Right atrium auricular region (tissue), 2 donors: ENCODE results near the gene MCF2L. TPM values are rescaled to one million over a fixed set of nuclear protein-coding genes. Genes with fewer than 3 reads are reported as not detected.
A peak's percentile ranks its signal among the peaks of the same experiment; 100 is the strongest.

Source experiments
- DNase-seq: peaks from one replicate; pipeline ENCODE4 v3.0.0-alpha.2; 2019; ENCODE audit warnings: low spot score
- H3K27ac ChIP-seq, 2 donors: fragments of 200-600 bp; sonication (generic); 1 replicate in 1 of 2; 2 replicates in 1 of 2; pipeline ENCODE4 v1.5.1; 2016 to 2019
- H3K27me3 ChIP-seq, 2 donors: fragments of 200-600 bp; sonication (generic); one replicate each; pipeline versions ENCODE4 v1.5.1 to v1.6.0; 2017 to 2019
- H3K36me3 ChIP-seq: fragments of 200-600 bp; sonication (generic); one replicate; pipeline ENCODE4 v1.5.1; 2016
- H3K4me1 ChIP-seq, 2 donors: fragments of 200-600 bp; sonication (generic); one replicate each; pipeline versions ENCODE4 v1.5.1 to v1.6.0; 2017 to 2019
- H3K4me3 ChIP-seq, 2 donors: fragments of 200-600 bp; sonication (generic); 1 replicate in 1 of 2; 2 replicates in 1 of 2; pipeline ENCODE4 v1.5.1; 2017 to 2019; ENCODE audit warnings: mild to moderate bottlenecking in 1 of 2, moderate library complexity in 1 of 2
- H3K9me3 ChIP-seq, 2 donors: fragments of 200-600 bp; sonication (generic); one replicate each; pipeline ENCODE4 v1.5.1; 2019
- total RNA-seq, 2 donors: library from RNA; depleted of rRNA; stranded (reverse); fragments of >200 nt; gene quantifications; one replicate each; pipeline ENCODE4 v1.1.0, GENCODE V29; 2016
- TF ChIP-seq, protein P1 (sequence below), 2 donors: fragments of 200-600 bp; sonication (generic); IDR thresholded peaks; one replicate each; pipeline ENCODE4 v1.5.1; 2019; ENCODE audit warnings: antibody characterized with exemption in 2 of 2

The MCF2L gene
- total RNA-seq, 2 donors from 2014 or later: 17.1 to 21.6 TPM

- no peak overlapping the region for H3K27ac ChIP-seq
- no peak for DNase-seq
- no peaks in the 10 kb centered on the region for H3K27me3 ChIP-seq
- H3K4me3 ChIP-seq: peak overlapping the region; percentile 36 to 41
- H3K4me1 ChIP-seq: peaks cover 0 to 7% of the 10 kb centered on the region in 2 donors
- no peaks in the 10 kb centered on the region for H3K9me3 ChIP-seq
- TF ChIP-seq, protein P1, sequence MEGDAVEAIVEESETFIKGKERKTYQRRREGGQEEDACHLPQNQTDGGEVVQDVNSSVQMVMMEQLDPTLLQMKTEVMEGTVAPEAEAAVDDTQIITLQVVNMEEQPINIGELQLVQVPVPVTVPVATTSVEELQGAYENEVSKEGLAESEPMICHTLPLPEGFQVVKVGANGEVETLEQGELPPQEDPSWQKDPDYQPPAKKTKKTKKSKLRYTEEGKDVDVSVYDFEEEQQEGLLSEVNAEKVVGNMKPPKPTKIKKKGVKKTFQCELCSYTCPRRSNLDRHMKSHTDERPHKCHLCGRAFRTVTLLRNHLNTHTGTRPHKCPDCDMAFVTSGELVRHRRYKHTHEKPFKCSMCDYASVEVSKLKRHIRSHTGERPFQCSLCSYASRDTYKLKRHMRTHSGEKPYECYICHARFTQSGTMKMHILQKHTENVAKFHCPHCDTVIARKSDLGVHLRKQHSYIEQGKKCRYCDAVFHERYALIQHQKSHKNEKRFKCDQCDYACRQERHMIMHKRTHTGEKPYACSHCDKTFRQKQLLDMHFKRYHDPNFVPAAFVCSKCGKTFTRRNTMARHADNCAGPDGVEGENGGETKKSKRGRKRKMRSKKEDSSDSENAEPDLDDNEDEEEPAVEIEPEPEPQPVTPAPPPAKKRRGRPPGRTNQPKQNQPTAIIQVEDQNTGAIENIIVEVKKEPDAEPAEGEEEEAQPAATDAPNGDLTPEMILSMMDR (IDR thresholded peaks at IDR 0.05): no peak
- H3K36me3 ChIP-seq: no peaks in the 10 kb centered on the region
Measured at GRCh38 chr13:113129921-113130750, 161.1 kb downstream of the MCF2L start.

DNA sequence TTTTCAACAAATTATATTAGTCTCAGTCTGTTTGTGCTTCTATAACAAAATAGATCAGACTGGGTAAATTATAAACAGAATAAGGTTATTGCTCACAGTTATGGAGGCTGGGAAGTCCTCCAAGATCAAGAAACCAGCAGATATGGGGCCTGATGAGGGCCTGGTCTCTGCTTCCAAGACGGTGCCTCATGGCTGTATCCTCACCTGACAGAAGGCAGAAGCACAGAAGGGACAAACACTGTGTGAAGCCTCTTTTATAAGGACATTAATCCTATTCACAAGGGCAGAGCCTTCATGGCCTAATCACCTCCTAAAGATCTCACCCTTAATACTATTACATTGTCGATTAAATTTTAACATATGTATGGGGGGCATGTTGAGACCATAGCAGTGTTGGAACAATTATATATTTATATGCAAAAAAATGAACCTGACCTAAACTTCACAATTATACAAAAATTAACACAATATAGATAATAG is 166.3 kb downstream of the MCF2L start:
- no peaks in the 10 kb centered on the region for H3K9me3 ChIP-seq
- H3K27ac ChIP-seq: no peak overlapping the region
- no peak overlapping the region for H3K4me3 ChIP-seq
- H3K4me1 ChIP-seq: no peaks in the 10 kb centered on the region
- DNase-seq: no peak
- no peaks in the 10 kb centered on the region for H3K27me3 ChIP-seq
- no peaks in the 10 kb centered on the region for H3K36me3 ChIP-seq
- TF ChIP-seq, protein P1 (IDR thresholded peaks at IDR 0.05): no peak

DNA sequence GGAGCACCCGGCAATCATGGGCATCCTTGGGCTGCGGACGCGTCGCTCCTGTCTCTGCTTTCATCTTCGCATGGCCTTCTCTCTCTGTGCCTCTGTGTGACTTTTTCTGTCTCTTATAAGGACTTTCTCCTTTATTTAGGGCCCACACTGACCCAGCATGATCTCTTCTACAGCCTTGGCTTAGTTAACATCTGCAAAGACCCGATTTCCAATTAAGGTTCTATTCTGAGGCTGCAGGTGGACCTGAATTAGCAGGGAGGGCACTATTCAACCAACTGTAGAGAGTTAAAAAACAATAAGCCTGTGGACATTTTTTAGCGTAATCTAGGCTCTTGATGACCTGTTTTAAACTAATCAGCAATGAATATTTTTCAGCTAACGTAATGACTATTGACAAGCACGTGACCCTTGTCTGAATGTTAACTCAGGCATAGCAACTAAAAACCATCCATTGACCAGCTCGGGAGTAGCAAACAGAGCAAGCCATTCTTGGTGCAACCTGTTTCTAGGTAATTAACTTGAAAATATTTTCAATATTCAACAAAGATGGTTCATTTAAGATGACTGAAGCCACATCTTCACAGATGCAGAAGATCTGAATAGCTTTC is 168.8 kb downstream of the MCF2L start:
- H3K36me3 ChIP-seq: no peaks in the 10 kb centered on the region
- TF ChIP-seq, protein P1 (IDR thresholded peaks at IDR 0.05): no peak
- H3K27me3 ChIP-seq: no peaks in the 10 kb centered on the region
- H3K4me1 ChIP-seq: no peaks in the 10 kb centered on the region
- H3K4me3 ChIP-seq: no peak overlapping the region
- H3K9me3 ChIP-seq: no peaks in the 10 kb centered on the region
- no peak for DNase-seq
- H3K27ac ChIP-seq: no peak overlapping the region

DNA sequence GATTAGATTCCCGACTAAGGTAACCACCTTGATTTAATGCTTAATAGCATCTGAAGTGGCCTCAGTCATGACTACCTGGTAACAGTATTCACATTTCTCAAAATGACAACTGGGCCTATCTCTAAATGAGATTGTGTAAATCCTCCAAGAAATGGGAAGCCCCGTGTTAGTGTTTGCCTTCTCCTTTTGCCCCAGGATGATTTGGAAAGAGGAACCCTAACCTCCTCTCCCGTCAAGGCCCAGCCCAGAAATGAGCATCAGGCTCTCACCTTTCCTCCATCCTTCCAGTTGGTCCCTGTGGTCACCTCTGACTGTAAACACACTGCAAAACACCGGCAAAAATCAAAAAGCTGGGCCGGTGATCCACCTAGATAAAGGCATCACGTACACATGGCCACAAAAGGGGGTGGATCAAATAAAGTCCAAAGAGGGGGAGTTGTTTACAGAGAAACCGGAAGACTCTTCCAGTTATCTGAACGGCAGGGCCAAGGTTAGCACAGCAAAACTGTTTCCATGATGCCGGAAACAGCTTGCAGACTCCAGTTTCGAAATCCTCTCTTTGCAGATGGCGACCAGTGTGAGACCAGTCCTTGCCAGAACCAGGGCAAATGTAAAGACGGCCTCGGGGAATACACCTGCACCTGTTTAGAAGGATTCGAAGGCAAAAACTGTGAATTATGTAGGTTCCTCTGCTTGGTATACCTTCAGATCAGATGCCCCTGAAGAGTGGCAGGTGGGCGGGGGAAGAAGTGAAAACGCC is 170.0 kb downstream of the MCF2L start:
- DNase-seq: no peak

DNA sequence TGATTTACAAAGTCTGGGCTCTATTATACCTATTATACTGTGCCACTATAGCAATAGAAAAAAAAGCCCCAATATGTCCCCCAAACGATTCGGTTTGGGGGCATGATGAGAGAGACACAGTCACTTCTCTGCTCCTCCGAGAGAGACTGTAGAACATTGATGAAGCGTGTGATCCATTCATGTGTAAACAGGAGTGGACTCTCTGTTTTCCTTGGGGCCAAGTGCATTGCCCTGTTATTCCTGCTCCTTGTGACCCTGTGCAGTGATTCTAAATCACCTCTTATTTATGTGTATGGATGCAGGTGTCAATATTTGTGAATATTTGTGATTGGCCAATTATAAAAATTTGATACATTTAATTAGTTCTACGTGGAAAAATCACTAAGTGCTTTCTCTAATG is 170.6 kb downstream of the MCF2L start:
- H3K4me1 ChIP-seq: no peaks in the 10 kb centered on the region
- DNase-seq: no peak
- no peak overlapping the region for H3K4me3 ChIP-seq
- no peaks in the 10 kb centered on the region for H3K9me3 ChIP-seq
- no peaks in the 10 kb centered on the region for H3K27me3 ChIP-seq
- TF ChIP-seq, protein P1 (IDR thresholded peaks at IDR 0.05): no peak
- no peak overlapping the region for H3K27ac ChIP-seq
- H3K36me3 ChIP-seq: no peaks in the 10 kb centered on the region

More for the DNA sequence above, 170.0 kb downstream of the MCF2L start:
- no peak overlapping the region for H3K4me3 ChIP-seq
- TF ChIP-seq, protein P1 (IDR thresholded peaks at IDR 0.05): no peak
- no peaks in the 10 kb centered on the region for H3K4me1 ChIP-seq
- H3K27me3 ChIP-seq: no peaks in the 10 kb centered on the region
- no peaks in the 10 kb centered on the region for H3K36me3 ChIP-seq
- no peak overlapping the region for H3K27ac ChIP-seq
- H3K9me3 ChIP-seq: no peaks in the 10 kb centered on the region
